ENCODE results near the gene REEP6.
A peak's percentile ranks its signal among the peaks of the same experiment; 100 is the strongest.

REEP6 gene

GRCh38 chr19:1469255-1470054, 21.5 kb upstream of the REEP6 start:
- no peak overlapping the region for H3K4me3 ChIP-seq (ENCODE audit: low read depth, low read length)
- in situ Hi-C loops (cut with HindIII; ENCODE audit: low sequenced_read_pairs) = no loop called here
- DNase-seq (ENCODE audit: low read depth) = no peak
- no peak for TF ChIP-seq CTCF (IDR thresholded peaks at IDR 0.05; ENCODE audit: low read depth, low read length, missing control alignments)

GRCh38 chr19:1470055-1470304, 21.0 kb upstream of the REEP6 start:
- TF ChIP-seq CTCF (IDR thresholded peaks at IDR 0.05; ENCODE audit: low read depth, low read length, missing control alignments) = no peak
- DNase-seq (ENCODE audit: low read depth) = no peak
- in situ Hi-C loops (cut with HindIII; ENCODE audit: low sequenced_read_pairs) = no loop called here
- peak overlapping the region; percentile 2 for H3K4me3 ChIP-seq (ENCODE audit: low read depth, low read length)

- peak overlapping the region; percentile 14 for H3K4me3 ChIP-seq (ENCODE audit: low read depth, low read length)
- DNase-seq (ENCODE audit: low read depth) = no peak
- in situ Hi-C loops (cut with HindIII; ENCODE audit: low sequenced_read_pairs) = no loop called here
- no peak for TF ChIP-seq CTCF (IDR thresholded peaks at IDR 0.05; ENCODE audit: low read depth, low read length, missing control alignments)
These were observed 20.5 kb upstream of the REEP6 start for GRCh38 chr19:1470305-1471009.

GRCh38 chr19:1471010-1471514, 19.9 kb upstream of the REEP6 start:
- in situ Hi-C loops (cut with HindIII; ENCODE audit: low sequenced_read_pairs) = no loop called here

GRCh38 chr19:1471515-1472160, 19.3 kb upstream of the REEP6 start:
- in situ Hi-C loops (cut with HindIII; ENCODE audit: low sequenced_read_pairs) = no loop called here
- H3K4me3 ChIP-seq (ENCODE audit: low read depth, low read length) = no peak overlapping the region
- no peak for DNase-seq (ENCODE audit: low read depth)
- peak; percentile 3 for TF ChIP-seq CTCF (IDR thresholded peaks at IDR 0.05; ENCODE audit: low read depth, low read length, missing control alignments)

More at GRCh38 chr19:1471010-1471514, 19.9 kb upstream of the REEP6 start:
- TF ChIP-seq CTCF (IDR thresholded peaks at IDR 0.05; ENCODE audit: low read depth, low read length, missing control alignments) = no peak
- DNase-seq (ENCODE audit: low read depth) = no peak
- peak overlapping the region; percentile 14 for H3K4me3 ChIP-seq (ENCODE audit: low read depth, low read length)

- TF ChIP-seq CTCF (IDR thresholded peaks at IDR 0.05; ENCODE audit: low read depth, low read length, missing control alignments) = no peak
- DNase-seq (ENCODE audit: low read depth) = no peak
- in situ Hi-C loops (cut with HindIII; ENCODE audit: low sequenced_read_pairs) = no loop called here
- H3K4me3 ChIP-seq (ENCODE audit: low read depth, low read length) = no peak overlapping the region
These were observed 18.5 kb upstream of the REEP6 start for GRCh38 chr19:1472231-1473084.

All from astrocyte of the cerebellum (primary cell).